Osteocyte (in vitro differentiated cells): ENCODE data around the gene ALK. TPM values are rescaled to one million over a fixed set of nuclear protein-coding genes. Genes with fewer than 3 reads are reported as not detected.

Source experiments
- DNase-seq: peaks from one replicate; pipeline ENCODE4 v3.0.0; 2021; ENCODE audit warnings: mixed read lengths; ENCODE audit not compliant: unreplicated experiment; ENCODE audit errors: extremely low spot score
- H3K27ac Mint-ChIP-seq: one replicate; pipeline ENCODE4 v1.8.0; 2021; ENCODE audit warnings: mild to moderate bottlenecking, mixed read lengths; ENCODE audit not compliant: unreplicated experiment
- H3K27me3 Mint-ChIP-seq: one replicate; pipeline ENCODE4 v1.8.0; 2021; ENCODE audit warnings: mixed read lengths; ENCODE audit not compliant: unreplicated experiment
- H3K36me3 Mint-ChIP-seq: one replicate; pipeline ENCODE4 v1.8.0; 2021; ENCODE audit warnings: mixed read lengths; ENCODE audit not compliant: unreplicated experiment
- H3K4me1 Mint-ChIP-seq: one replicate; pipeline ENCODE4 v1.8.0; 2021; ENCODE audit warnings: mixed read lengths; ENCODE audit not compliant: unreplicated experiment
- H3K4me3 Mint-ChIP-seq: one replicate; pipeline ENCODE4 v1.8.0; 2021; ENCODE audit warnings: mild to moderate bottlenecking, moderate library complexity, mixed read lengths; ENCODE audit not compliant: unreplicated experiment
- H3K9me3 Mint-ChIP-seq: one replicate; pipeline ENCODE4 v1.8.0; 2021; ENCODE audit warnings: mixed read lengths; ENCODE audit not compliant: unreplicated experiment
- total RNA-seq: library from RNA; stranded (reverse); gene quantifications from 2 replicates; pipeline ENCODE4 v1.2.1, GENCODE V29; 2021
- TF ChIP-seq, protein P1 (sequence below): fragments of 200-600 bp; sonication (generic); IDR thresholded peaks from 2 replicates; pipeline ENCODE4 v1.5.0; 2021; ENCODE audit warnings: antibody characterized with exemption, mild to moderate bottlenecking, moderate library complexity

The ALK gene
- total RNA-seq, 1 donor from 2014 or later, result not detected

GRCh38 chr2:29563697-29564096 lies 357.7 kb downstream of the ALK start:
- Mint-ChIP-seq H3K9me3 (no peaks in the 10 kb centered on the region), H3K27me3 (peaks cover 3% of the 10 kb centered on the region), H3K36me3 (no peaks in the 10 kb centered on the region), H3K27ac (no peak overlapping the region), H3K4me3 (no peak overlapping the region), H3K4me1 (no peaks in the 10 kb centered on the region)
- peak; percentile 21 for DNase-seq
- TF ChIP-seq, protein P1, sequence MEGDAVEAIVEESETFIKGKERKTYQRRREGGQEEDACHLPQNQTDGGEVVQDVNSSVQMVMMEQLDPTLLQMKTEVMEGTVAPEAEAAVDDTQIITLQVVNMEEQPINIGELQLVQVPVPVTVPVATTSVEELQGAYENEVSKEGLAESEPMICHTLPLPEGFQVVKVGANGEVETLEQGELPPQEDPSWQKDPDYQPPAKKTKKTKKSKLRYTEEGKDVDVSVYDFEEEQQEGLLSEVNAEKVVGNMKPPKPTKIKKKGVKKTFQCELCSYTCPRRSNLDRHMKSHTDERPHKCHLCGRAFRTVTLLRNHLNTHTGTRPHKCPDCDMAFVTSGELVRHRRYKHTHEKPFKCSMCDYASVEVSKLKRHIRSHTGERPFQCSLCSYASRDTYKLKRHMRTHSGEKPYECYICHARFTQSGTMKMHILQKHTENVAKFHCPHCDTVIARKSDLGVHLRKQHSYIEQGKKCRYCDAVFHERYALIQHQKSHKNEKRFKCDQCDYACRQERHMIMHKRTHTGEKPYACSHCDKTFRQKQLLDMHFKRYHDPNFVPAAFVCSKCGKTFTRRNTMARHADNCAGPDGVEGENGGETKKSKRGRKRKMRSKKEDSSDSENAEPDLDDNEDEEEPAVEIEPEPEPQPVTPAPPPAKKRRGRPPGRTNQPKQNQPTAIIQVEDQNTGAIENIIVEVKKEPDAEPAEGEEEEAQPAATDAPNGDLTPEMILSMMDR, result no peak

- peaks cover 3% of the 10 kb centered on the region for H3K27me3 Mint-ChIP-seq
- no peak overlapping the region for H3K27ac Mint-ChIP-seq
- no peak overlapping the region for H3K4me3 Mint-ChIP-seq
- no peaks in the 10 kb centered on the region for H3K9me3 Mint-ChIP-seq
- no peaks in the 10 kb centered on the region for H3K4me1 Mint-ChIP-seq
- TF ChIP-seq, protein P1, result no peak
- no peak for DNase-seq
- H3K36me3 Mint-ChIP-seq, result no peaks in the 10 kb centered on the region
Measured at GRCh38 chr2:29562896-29563295, 358.5 kb downstream of the ALK start.

DNA sequence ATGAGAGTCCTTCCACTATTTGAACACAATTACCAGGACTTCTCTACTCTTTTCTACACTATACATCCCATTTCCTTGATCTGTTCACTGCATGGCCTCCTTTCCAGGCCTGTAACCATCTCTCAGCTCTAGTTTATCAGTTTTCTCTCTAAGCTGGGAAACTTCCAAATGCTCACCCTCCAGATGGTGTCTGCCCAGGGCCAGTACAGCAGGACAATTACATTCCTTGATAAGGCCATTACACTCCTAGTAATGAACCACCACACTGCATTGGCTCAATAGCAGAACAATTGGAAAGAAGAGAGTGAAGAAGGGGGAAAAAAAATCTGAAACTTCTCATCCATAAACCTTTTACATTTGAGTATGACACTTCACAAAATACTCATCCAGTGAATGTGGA lies 359.1 kb downstream of the ALK start:
- TF ChIP-seq, protein P1, result no peak
- no peaks in the 10 kb centered on the region for H3K36me3 Mint-ChIP-seq
- no peaks in the 10 kb centered on the region for H3K4me1 Mint-ChIP-seq
- no peak overlapping the region for H3K27ac Mint-ChIP-seq
- no peak overlapping the region for H3K4me3 Mint-ChIP-seq
- H3K27me3 Mint-ChIP-seq, result peaks cover 2% of the 10 kb centered on the region
- DNase-seq, result no peak
- no peaks in the 10 kb centered on the region for H3K9me3 Mint-ChIP-seq

- Mint-ChIP-seq H3K4me1 (no peaks in the 10 kb centered on the region), H3K36me3 (no peaks in the 10 kb centered on the region), H3K27ac (no peak overlapping the region), H3K9me3 (no peaks in the 10 kb centered on the region), H3K27me3 (no peaks in the 10 kb centered on the region), H3K4me3 (no peak overlapping the region)
- DNase-seq, result peak; percentile 63
- TF ChIP-seq, protein P1, result no peak
Measured at GRCh38 chr2:29561628-29562027, 359.8 kb downstream of the ALK start.

DNA sequence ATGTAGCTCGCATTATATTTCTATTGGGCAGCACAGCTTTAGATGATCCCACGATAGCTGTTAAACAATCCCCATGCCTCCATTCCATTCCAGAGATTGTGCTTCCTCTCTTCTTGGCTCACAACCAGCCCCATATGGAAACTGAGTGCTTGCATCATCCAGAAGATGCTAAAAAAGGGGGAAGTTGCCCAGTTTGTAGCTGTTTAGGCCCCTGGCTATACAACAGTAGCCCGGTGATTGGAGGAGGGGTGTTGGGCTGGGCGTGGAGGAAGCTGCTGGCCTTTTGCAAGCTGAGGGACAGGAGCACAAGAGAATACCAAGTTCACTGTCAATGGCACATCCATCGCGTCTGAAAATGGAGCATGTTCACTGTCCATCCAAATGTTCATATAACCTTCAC lies 360.2 kb downstream of the ALK start:
- TF ChIP-seq, protein P1, result no peak
- Mint-ChIP-seq H3K4me1 (no peaks in the 10 kb centered on the region), H3K9me3 (no peaks in the 10 kb centered on the region), H3K27me3 (peaks cover 1% of the 10 kb centered on the region), H3K27ac (no peak overlapping the region), H3K4me3 (no peak overlapping the region), H3K36me3 (no peaks in the 10 kb centered on the region)
- DNase-seq, result peak; percentile 21
